Cardiac muscle cell (in vitro differentiated cells and primary cell): ENCODE results near the gene RNF7. TPM values are rescaled to one million over a fixed set of nuclear protein-coding genes. Genes with fewer than 3 reads are reported as not detected.

ENCODE experiments used
- DNase-seq, 2 donors: peaks; one replicate each; pipeline versions ENCODE4 v3.0.0 to v3.0.0-alpha.2; 2010 to 2017; ENCODE audit warnings: low read depth in 1 of 2, low spot score in 1 of 2
- H3K27ac ChIP-seq: fragments of 200-600 bp; sonication (generic); 2 replicates; pipeline ENCODE4 v1.5.1; 2016
- H3K27me3 ChIP-seq: fragments of 200-600 bp; sonication (generic); 2 replicates; pipeline ENCODE4 v1.6.0; 2016; ENCODE audit warnings: control low read depth
- H3K36me3 ChIP-seq: fragments of 200-600 bp; sonication (generic); 2 replicates; pipeline ENCODE4 v1.5.1; 2016; ENCODE audit warnings: control low read depth
- H3K4me1 ChIP-seq: fragments of 200-600 bp; sonication (generic); 2 replicates; pipeline ENCODE4 v1.8.1; 2017; ENCODE audit warnings: low read depth, mild to moderate bottlenecking, mixed run types
- H3K4me3 ChIP-seq: fragments of 200-600 bp; sonication (generic); 2 replicates; pipeline ENCODE4 v1.5.1; 2016; ENCODE audit warnings: mild to moderate bottlenecking
- H3K9me3 ChIP-seq: fragments of 200-600 bp; sonication (generic); 2 replicates; pipeline ENCODE4 v1.5.1; 2017; ENCODE audit warnings: low read depth, mild to moderate bottlenecking, control low read depth
- CTCF ChIP-seq: IDR thresholded peaks from 2 replicates; pipeline ENCODE4 v1.5.1; 2012; ENCODE audit warnings: low read depth, mild to moderate bottlenecking, low read length
- polyA plus RNA-seq: library from polyadenylated mRNA; unstranded; fragments of >200 nt; fragmentation: Nextera tagmentation; extraction: Ambion mirVana; gene quantifications from 2 replicates; pipeline ENCODE4 v1.2.1, GENCODE V29; 2016
- total RNA-seq: library from RNA; depleted of rRNA; stranded (reverse); fragments of >200 nt; gene quantifications from 2 replicates; pipeline ENCODE4 v1.2.3, GENCODE V29; 2016

The RNF7 gene
- total and polyA plus RNA-seq, 2 experiments from 2014 or later: 73.0 to 234 TPM

GRCh38 chr3:141796081-141796888, 58.2 kb downstream of the RNF7 start:
- Histone ChIP-seq H3K4me1 (peaks cover 4% of the 10 kb centered on the region), H3K36me3 (no peaks in the 10 kb centered on the region), H3K27me3 (no peaks in the 10 kb centered on the region), H3K9me3 (no peaks in the 10 kb centered on the region), H3K27ac (no peak overlapping the region), H3K4me3 (no peak overlapping the region)
- DNase-seq: peak in 1 of 2 donors; percentile 57
- TF ChIP-seq CTCF: no peak

Other genes starting within 250 kb of the RNF7 start
- not detected in 2 replicates for gene GRK7, start 25.1 kb downstream of the RNF7 start, total RNA-seq
- not detected in 2 replicates for gene GRK7, start 25.1 kb downstream of the RNF7 start, polyA plus RNA-seq
- 25.1 and 25.2 TPM in 2 replicates for gene ATP1B3, start 138.3 kb downstream of the RNF7 start, total RNA-seq
- 148 and 161 TPM in 2 replicates for gene ATP1B3, start 138.3 kb downstream of the RNF7 start, polyA plus RNA-seq